ENCODE data around the gene LRRTM4.

DNA sequence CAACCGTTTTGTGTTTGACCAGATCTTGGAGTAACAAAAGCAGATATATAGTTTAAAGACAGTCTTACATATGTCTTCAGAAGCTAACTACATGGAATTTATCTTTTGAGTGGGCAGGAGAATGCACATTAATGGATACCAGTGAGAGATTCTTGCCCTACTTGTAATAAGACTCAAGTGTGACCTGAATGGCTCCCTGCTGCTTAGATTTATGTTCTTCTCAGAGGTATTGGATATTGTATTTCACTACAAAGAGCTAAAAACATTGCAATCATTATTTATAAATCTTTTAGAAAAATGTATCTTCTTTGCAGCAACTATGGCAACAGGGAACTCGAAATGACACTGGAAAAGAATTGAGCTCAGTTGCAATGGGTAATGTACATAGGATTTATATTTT lies 227.7 kb downstream of the LRRTM4 start:
- TF ChIP-seq, protein P1, sequence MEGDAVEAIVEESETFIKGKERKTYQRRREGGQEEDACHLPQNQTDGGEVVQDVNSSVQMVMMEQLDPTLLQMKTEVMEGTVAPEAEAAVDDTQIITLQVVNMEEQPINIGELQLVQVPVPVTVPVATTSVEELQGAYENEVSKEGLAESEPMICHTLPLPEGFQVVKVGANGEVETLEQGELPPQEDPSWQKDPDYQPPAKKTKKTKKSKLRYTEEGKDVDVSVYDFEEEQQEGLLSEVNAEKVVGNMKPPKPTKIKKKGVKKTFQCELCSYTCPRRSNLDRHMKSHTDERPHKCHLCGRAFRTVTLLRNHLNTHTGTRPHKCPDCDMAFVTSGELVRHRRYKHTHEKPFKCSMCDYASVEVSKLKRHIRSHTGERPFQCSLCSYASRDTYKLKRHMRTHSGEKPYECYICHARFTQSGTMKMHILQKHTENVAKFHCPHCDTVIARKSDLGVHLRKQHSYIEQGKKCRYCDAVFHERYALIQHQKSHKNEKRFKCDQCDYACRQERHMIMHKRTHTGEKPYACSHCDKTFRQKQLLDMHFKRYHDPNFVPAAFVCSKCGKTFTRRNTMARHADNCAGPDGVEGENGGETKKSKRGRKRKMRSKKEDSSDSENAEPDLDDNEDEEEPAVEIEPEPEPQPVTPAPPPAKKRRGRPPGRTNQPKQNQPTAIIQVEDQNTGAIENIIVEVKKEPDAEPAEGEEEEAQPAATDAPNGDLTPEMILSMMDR (IDR thresholded peaks at IDR 0.05): no peak
- no peak for TF ChIP-seq POLR2A (IDR thresholded peaks at IDR 0.05)
- TF ChIP-seq EP300 (IDR thresholded peaks at IDR 0.05; ENCODE audit: low read depth): no peak
- no peak for TF ChIP-seq POLR2AphosphoS5 (IDR thresholded peaks at IDR 0.05)

Data from transverse colon (tissue), 4 donors.